GM21381 (cell line): ENCODE results near the gene GFRA4.

ENCODE experiments used
- ATAC-seq: cut with Tn5 transposase; IDR thresholded peaks from one replicate; pipeline ENCODE4 v1.9.1; 2021; ENCODE audit warnings: mild to moderate bottlenecking, moderate library complexity; ENCODE audit not compliant: unreplicated experiment

GFRA4 gene

DNA sequence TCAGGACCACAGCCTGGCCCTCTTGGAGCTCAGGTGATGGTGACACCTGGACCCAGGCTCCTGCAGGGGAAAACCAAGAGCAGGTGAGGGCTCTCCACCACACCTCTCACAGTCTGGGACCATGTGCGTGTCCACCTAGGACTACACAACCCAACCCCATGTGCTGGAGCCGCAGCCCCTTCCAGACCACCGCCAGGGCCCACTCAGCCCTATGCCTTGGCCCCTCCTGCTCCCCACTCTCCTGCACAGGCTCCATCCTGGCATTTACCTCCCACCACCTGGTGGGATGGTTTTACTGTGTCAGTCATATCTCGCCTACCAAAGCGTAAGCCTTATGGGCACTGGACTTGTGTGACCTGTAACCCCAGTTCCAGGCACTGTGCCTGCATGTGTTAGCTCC is 31.7 kb upstream of the GFRA4 start:
- ATAC-seq, result no peak

DNA sequence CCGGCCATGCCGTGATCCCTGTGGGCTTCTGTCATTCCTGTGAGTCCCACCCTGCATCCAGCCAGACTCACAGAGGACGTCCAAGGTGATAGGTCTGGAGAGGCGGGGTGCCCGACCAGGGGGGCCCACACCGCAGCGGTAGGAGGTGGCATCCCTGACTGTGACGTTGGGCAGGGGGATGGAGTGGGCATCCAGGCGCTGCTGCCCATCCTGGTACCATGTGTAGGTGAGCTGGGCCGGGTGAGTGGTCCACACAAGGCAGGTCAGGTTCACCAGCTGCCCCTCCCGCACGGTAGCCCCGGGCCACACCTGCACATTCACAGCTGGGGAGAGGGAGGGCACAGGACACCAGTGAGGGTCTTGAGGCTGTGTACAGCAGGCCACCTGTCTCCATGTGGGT is 30.2 kb upstream of the GFRA4 start:
- no peak for ATAC-seq

DNA sequence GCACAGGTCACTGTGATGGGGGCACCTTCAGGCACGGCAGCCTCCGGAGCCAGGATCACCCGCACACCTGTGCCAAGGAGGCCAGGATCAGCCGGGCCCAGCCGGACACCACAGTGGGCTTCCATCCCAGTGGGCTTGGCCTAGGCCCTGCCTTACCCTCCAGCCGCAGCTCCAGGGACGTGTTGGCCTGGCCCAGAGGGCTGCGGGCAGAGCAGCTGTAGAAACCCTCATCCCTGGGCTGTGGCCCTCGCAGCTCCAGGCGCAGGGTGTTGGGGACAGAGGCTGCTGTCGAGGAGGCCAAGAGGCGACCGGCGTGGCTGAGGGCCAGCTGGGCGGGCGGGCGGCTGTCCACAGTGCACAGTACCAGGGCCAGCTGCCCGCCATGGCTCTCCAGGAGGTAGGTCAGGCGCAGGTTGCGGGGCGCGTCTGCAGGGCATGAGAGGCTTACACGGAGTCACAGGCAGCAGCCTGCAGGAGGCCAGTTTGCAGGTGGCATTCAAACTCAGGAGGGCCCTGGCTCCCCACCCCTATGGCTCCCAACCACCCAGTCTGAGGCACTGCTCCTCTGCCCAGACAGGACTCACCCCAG is 29.6 kb upstream of the GFRA4 start:
- no peak for ATAC-seq

DNA sequence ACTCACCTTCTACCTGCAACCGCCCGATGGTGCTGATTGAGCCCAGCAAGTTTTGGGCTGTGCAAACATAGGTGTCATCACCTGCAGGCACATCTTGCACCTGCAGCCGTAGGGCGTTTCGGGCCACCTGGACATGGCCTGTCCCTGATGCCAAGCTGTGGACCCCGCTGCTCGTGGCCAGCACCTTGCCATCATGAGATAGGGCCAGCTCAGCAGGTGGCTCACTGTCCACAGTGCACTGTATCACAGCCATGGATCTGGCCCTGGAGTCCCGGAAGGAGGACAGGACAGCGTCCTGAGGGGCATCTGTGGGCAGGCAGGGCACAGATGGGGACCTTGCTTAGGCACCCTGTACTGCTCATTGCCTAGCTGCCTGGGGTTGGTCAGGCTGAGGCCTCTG is 28.7 kb upstream of the GFRA4 start:
- no peak for ATAC-seq

DNA sequence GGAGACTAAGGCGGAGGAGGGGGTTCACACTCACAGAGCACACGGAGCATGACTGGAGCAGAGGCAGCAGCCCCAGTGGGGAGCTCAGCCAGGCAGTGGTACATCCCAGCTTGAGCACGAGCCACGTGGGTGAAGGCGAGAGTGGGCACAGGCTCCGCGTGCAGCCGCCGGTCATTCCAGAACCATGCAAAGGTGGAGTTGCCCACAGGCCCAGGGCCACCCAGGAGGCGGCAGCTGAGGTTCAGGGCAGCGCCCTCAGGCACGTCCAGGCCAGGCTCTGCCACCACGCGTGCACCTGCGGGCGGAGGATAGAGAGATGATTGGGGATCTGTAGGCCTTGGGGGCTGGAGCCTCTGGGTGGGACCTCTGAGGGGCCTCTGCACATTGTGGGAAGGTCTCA is 28.1 kb upstream of the GFRA4 start:
- no peak for ATAC-seq

DNA sequence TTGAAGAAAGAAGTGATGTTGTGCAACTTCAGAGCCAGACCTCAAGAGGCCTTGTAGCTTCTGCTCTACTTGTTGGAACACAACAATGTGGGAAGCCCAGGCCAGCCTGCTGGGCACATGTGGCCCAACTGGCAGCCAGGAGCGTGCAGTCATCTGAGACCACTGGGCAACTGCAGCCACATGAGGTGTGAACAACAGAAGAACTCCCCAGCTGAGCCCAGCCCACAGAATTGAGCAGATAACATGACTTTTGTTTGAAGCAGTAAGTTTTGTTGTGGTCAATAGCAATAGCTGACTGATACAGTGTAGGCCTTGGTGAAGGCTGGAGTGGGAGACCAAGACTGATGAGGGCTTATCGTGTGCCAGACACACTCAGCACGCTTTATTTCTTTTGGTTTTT is 27.2 kb upstream of the GFRA4 start:
- ATAC-seq, result no peak

DNA sequence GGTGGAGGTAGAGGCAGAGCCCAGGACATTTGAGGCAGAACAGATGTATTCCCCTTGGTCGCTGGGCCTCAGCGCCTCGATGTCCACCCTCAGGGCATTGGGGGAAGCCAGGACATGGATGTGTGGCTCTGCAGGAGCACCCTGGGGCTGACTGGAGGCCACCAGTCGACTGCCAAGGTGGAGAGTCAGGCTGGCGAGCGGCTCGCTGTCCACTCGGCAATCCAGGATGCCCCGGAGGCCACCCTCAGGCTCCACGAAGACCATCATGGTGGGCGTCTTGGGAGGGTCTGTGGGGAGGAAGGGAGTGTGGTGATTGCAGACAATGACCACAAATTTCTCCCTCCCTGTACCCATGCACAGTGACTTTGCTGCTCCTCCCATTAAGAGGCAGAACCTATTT is 26.8 kb upstream of the GFRA4 start:
- no peak for ATAC-seq

DNA sequence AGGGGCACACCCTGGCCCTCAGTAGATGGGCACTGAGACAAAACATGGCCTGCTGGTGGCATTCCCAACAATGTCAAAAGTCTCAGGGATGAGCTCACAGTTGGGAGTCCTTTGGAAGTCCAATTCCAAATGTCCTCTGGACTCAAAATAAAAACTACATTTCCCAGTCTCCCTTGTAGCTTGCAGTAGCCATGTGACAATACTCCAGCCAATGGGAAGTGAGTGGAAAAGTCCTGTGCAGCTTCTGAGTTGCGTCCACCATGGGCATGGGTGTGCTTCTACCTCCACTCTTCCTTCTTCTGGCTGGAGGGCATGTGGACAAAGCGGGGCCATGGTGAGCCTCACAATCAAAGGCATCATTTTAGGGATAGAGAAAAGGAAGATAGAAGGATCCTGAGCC is 24.5 kb upstream of the GFRA4 start:
- ATAC-seq, result no peak

DNA sequence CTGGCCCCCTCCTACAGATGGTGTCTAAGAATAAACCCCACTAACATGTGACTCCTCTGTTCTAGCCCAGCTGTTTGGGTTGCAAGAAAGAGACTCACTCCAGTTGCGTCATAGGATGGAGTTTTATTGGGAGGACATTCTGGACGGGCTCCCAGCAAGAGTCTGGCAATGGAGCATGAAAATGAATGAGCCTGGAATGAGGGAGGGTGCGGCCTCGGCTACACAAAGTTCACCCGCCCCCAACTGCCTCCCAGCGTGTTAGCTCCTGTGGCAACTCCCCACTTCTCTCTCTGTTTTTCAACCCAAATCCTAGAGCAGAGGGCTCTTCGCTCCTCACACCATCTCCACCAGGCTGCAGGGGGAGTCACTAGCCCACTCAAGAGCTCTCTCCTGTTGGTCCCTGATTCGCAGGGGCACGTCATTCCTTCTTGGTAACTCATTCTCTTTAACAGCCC is 23.7 kb upstream of the GFRA4 start:
- ATAC-seq, result no peak

DNA sequence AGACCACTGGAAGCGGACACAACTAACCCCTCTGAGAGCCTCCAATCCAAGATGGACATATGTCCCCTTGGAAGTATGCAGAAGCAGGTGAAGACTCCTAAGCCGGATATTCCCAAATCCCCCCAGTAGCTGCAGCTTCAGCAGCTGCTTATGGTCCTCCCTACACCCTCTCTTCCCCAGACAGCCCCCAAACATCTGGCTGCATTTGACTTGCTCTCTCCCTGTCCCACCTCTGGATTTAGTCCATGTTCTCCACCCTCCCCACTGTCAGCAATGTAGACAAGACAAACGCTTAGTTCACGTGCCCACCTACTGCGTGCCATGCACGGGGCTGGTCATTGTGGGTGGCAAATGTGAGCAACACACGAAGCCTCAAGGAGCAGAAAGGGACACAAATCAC is 23.2 kb upstream of the GFRA4 start:
- no peak for ATAC-seq

DNA sequence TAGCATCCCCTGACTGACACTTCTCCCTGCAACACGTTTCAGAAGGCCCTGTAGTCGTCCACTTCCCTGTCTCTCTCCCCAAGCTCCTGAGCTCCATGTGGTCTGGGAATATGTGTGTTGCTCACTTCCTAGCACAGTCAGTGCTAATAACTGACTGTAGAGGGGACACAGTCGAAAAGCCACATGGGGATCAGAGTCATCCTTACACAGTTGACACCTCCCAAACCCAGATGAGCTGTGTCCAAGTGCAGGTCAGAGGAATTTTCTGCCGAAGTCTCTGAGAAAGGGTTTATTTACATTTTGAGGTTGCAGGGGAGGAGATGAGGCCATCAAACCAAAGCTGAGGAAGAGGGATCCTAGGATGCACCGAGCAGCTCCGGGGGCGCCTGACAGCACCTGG is 22.1 kb upstream of the GFRA4 start:
- ATAC-seq, result no peak

DNA sequence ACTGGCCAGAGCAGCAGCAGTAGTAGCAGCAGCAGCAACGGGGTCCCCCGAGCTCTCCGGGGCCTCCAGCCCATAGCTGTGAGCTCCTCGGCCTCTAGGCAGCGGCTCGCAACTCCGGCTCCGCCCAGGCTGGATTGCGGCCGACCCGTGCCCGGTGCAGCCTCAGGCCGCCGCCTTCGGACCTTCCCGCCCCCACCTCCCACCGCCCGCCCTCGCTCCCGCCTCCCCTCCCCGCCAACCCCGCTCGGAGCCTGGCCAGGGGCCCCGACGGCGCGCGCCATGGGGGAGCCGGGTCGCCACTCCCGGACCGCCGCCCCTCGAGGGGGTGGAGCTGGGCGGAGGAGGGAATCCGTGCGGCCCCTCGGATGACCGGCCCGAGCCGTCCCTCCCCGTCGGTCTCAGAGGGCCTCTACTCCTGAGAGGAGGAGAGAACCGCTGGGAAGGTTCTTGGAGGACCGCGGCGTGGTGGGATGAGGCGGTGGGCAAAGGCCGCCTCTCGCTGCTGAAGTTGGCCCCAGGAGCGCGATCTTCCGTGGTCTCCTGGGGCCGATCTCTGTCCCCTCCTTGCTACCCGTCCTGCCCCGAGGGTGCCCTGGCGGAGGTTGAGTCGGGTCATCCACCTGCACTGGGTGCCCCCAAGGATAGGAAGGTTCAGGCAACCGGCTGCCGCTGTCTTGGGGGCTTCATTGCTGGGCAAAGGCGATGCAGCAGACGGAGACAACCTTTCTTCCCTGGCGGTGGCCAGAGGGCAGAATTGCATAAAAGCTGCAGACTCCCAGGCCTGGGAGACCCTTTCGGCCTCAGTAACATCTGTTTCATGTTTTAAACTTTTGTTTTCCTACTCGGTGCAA is 19.0 kb upstream of the GFRA4 start, which contains the start of gene ADAM33:
ADAM33 (minus strand) TSS at position 80 of the 851 bp plus-strand sequence; CDS start at position 74, 6 bp downstream.
- no peak for ATAC-seq

DNA sequence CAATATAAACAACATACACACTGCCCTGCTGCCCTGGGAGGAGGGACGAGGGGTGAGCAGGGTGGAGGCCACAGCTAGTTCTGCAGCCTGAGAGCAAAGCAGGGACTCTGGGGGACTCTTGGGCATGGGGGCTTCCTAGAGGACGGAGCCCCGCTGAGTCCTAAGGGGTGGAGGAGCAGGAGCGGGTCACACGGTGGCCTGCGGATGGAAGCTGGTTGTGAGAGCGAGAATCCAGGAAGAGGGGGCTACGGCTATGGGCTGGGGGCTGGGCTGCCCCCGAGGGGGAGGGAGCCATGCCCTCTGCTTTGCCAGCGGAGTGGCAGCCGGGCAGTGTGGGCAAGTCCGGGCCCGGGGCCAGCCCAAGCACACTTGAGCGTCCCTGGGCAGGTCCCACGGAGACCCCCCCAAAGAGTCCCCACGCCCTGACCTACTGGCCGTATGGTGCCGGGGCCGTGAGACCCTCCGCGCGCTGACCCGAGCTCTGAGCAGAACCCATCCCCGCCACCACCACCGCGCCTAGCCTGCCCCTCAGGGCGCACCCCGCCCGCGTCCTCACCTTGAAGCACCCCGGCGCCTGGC is 18.2 kb upstream of the GFRA4 start:
- no peak for ATAC-seq

DNA sequence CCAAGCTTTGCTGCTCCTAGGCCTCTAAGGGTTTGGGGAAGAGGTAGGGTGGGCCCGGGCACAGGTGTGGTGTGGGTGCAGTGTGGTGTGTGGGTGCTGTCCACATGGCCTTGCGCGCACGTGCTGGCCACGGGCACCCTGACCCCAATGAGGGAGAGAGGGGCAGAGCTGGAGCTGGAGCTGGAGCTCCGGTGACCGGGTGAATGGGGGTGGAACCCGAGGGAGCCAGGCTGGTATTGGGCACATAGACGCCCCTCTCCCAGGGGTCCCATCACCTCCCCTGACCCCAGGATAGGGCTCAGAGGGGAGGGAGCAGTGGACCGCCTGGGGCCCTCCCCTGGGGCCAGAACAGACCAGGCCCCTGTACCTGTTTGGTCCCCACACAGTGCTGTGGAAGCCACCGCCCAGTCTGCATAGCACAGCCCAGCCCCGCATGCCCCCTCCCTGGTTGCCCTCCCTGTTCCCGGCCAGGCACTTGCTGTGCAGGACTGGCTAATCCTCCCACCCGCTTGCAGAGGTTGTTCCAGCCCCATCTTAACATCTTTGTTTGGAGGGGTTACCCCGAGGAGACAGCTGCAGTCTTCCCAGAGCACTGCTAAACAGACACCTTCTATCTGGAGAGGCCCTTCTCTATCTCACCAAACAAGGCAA is 17.6 kb upstream of the GFRA4 start:
- ATAC-seq, result no peak

DNA sequence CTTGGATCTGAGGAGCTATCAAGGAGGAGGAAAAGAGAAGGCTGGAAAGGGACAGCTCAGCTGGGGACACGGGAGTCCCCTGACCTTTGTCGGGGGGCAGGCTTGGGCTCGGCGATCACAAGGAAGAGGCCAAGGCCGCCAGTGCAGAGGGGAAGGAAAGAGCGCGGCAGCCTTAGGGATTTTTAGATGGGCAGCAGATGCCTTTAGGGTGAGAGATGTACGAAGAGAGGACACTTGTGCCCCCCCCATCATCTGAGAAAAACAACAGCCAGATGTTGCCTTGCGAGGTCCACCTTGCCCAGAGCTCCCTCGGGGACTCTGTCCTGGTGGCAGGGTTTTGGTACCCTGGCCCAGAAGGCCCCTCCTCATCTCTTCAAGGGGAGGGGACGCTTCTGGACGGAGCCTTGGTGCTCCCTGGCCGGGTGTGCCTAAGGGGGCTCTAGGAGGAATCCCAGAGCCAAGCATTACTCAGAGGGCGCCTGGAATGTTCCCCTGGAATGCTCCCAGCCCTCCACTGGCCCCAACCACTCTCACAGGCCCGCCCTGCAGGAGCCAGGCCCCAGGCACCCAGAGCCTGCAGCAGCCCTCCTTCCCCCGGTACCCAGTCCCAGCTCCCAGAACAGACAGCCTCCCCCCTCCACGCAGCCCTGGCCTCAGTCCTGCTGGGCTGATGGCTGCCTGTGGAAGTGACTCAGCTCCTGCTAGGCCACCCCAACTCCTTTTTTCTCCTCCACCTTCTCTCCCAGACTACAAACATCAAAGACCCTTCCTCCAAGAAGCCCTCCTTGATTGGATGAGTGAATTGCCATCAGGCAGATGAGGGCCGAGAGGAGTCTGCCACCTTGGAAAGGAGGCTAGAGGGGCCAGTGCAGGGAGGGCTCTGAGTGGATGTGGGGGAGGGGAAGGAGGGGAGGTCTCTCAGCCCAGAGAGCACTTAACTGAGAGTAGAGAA is 16.8 kb upstream of the GFRA4 start:
- no peak for ATAC-seq

DNA sequence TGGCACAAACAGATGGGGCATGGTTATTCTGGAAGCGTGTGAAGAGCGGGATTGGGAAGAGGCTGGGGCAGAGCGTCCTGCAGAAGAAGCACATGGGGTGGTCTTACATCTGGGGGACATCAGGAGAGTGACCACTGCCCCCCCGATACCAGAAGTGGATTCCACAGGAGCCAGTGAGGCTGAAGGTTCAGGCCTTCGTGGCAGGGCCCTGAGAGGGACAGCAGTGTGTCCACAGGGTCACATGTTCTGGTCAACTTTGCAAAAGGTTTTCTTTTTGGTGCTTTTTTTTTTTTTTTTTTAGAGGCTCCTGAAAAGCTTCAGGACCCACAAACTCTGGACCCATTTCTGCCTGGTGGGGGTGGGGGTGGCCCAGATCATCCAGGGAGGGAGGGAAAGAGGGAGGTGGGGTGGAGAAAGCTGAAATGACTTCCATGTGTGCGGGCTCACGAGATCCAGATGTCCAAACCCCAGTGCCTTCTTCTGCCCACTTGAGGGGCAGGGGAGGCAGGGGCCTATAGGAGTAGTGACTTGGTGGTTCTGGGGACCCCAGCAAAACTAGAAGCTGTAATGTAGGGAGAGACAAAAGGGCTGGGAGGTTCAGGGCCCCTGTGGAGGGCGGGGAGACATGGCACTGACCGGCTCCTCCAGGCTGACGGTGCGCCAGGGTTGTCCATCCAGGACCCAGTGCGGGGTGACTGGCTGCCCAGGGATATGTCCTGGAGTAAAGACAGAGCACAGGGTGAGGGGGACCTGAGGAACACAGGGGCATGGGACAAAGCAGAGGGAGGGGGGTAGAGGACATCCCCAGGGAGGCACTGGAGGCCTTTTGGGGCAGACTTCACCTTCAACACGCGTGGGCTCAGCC is 15.9 kb upstream of the GFRA4 start:
- ATAC-seq, result no peak

DNA sequence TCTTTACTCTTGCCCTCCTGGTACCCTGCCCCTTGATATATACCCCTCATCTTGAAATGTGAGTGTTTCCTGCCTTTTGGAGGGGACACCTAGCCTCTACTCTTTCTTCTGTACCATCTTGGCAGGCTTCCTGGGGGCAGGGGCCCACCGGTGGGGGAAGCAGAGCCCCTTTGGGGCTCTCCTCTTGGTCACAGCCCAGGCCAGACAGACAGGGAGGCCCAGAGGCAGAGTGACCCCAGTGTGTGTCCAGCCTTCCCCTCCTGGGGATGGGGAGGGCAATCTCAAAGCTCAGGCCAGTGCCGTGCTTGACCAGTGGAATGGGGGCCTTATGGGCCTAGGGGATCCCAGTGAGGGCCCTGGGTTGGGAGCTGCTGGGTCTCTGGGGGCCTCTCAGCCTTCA is 15.0 kb upstream of the GFRA4 start:
- ATAC-seq, result no peak

DNA sequence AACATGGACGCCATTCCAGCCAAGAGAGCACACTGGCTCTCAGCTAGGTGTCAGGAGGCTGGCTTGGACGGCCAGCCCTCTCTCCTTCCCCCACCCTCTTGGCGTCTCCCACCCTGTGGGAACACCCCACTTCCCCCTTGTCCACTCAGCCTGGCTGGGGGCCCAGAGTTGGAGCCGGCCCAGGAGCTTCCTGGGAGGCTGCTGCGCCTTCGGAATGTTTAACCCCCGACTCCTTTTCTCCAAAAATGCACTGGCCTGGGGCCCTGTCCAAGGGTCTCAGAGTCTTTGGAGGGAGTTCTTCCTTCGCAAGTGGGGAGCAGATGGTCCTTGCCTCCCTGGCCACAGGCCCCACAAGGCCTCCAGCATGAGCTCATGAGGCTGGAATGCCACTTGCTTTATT is 14.5 kb upstream of the GFRA4 start:
- ATAC-seq, result no peak
